Measurements from ENCODE around the gene TAOK3.

TAOK3 gene

GRCh38 chr12:118102609-118103008, 270.1 kb downstream of the TAOK3 start:
- no peak overlapping the region for H3K4me3 ChIP-seq (ENCODE audit: insufficient read depth, low read length, poor library complexity, severe bottlenecking)

GRCh38 chr12:118102070-118102469, 270.6 kb downstream of the TAOK3 start:
- Histone ChIP-seq H3K4me2 (ENCODE audit: low read depth, low read length, poor library complexity, severe bottlenecking) (no peak overlapping the region), H3K9me3 (ENCODE audit: insufficient read depth, low read length) (no peaks in the 10 kb centered on the region), H3K27me3 (ENCODE audit: low read length) (no peaks in the 10 kb centered on the region), H3K27ac (ENCODE audit: low read depth, low read length) (no peak overlapping the region), H2AFZ (ENCODE audit: low read depth, low read length, severe bottlenecking) (no peak overlapping the region), H3K9me2 (replicated peaks; ENCODE audit: insufficient read depth, low read length) (no peaks in the 10 kb centered on the region), H3K9ac (ENCODE audit: low read length) (no peak overlapping the region), H3K36me3 (ENCODE audit: low read length) (no peaks in the 10 kb centered on the region), H3K79me2 (ENCODE audit: insufficient read depth, low read length) (no peaks in the 10 kb centered on the region), H3F3A (ENCODE audit: insufficient read depth) (no peaks in the 10 kb centered on the region), H3K4me3 (ENCODE audit: insufficient read depth, low read length, poor library complexity, severe bottlenecking) (no peak overlapping the region), H4K20me1 (ENCODE audit: low read depth, low read length) (no peaks in the 10 kb centered on the region)
- TF ChIP-seq EZH2phosphoT487 (conservative IDR thresholded peaks at IDR 0.05; ENCODE audit: low read length), result no peak
- no peak for TF ChIP-seq CTCF (IDR thresholded peaks at IDR 0.05; ENCODE audit: insufficient read depth, low read length, poor library complexity, severe bottlenecking)

More at GRCh38 chr12:118102609-118103008, 270.1 kb downstream of the TAOK3 start:
- no peak overlapping the region for H3K27ac ChIP-seq (ENCODE audit: low read depth, low read length)
- H3K79me2 ChIP-seq (ENCODE audit: insufficient read depth, low read length), result no peaks in the 10 kb centered on the region
- H3K9me2 ChIP-seq (replicated peaks; ENCODE audit: insufficient read depth, low read length), result no peaks in the 10 kb centered on the region
- TF ChIP-seq EZH2phosphoT487 (conservative IDR thresholded peaks at IDR 0.05; ENCODE audit: low read length) (no peak), CTCF (IDR thresholded peaks at IDR 0.05; ENCODE audit: insufficient read depth, low read length, poor library complexity, severe bottlenecking) (no peak)
- peak overlapping the region; percentile 89 for H2AFZ ChIP-seq (ENCODE audit: low read depth, low read length, severe bottlenecking)
- no peaks in the 10 kb centered on the region for H3K27me3 ChIP-seq (ENCODE audit: low read length)
- no peak overlapping the region for H3K9ac ChIP-seq (ENCODE audit: low read length)
- peak overlapping the region; percentile 77 for H3K4me2 ChIP-seq (ENCODE audit: low read depth, low read length, poor library complexity, severe bottlenecking)
- H4K20me1 ChIP-seq (ENCODE audit: low read depth, low read length), result no peaks in the 10 kb centered on the region
- H3K9me3 ChIP-seq (ENCODE audit: insufficient read depth, low read length), result no peaks in the 10 kb centered on the region
- H3F3A ChIP-seq (ENCODE audit: insufficient read depth), result no peaks in the 10 kb centered on the region
- no peaks in the 10 kb centered on the region for H3K36me3 ChIP-seq (ENCODE audit: low read length)

- H3K27me3 ChIP-seq (ENCODE audit: low read length), result no peaks in the 10 kb centered on the region
- no peaks in the 10 kb centered on the region for H3K79me2 ChIP-seq (ENCODE audit: insufficient read depth, low read length)
These were observed 271.7 kb downstream of the TAOK3 start for GRCh38 chr12:118101051-118101450.

More at GRCh38 chr12:118101051-118101450, 271.7 kb downstream of the TAOK3 start:
- H3K9me2 ChIP-seq (replicated peaks; ENCODE audit: insufficient read depth, low read length), result no peaks in the 10 kb centered on the region
- no peaks in the 10 kb centered on the region for H4K20me1 ChIP-seq (ENCODE audit: low read depth, low read length)
- no peaks in the 10 kb centered on the region for H3K9me3 ChIP-seq (ENCODE audit: insufficient read depth, low read length)
- no peak overlapping the region for H3K9ac ChIP-seq (ENCODE audit: low read length)
- no peak overlapping the region for H3K4me2 ChIP-seq (ENCODE audit: low read depth, low read length, poor library complexity, severe bottlenecking)
- no peak overlapping the region for H3K4me3 ChIP-seq (ENCODE audit: insufficient read depth, low read length, poor library complexity, severe bottlenecking)
- H3K27ac ChIP-seq (ENCODE audit: low read depth, low read length), result no peak overlapping the region
- no peak overlapping the region for H2AFZ ChIP-seq (ENCODE audit: low read depth, low read length, severe bottlenecking)
- H3F3A ChIP-seq (ENCODE audit: insufficient read depth), result no peaks in the 10 kb centered on the region
- TF ChIP-seq EZH2phosphoT487 (conservative IDR thresholded peaks at IDR 0.05; ENCODE audit: low read length), result no peak
- no peak for TF ChIP-seq CTCF (IDR thresholded peaks at IDR 0.05; ENCODE audit: insufficient read depth, low read length, poor library complexity, severe bottlenecking)
- H3K36me3 ChIP-seq (ENCODE audit: low read length), result no peaks in the 10 kb centered on the region

Data from SU-DHL-6 (cell line).